ENCODE data around the gene THUMPD3.

GRCh38 chr3:9316881-9317361 is 45.9 kb upstream of the THUMPD3 start:
- TF ChIP-seq ZFP30 (CRISPR knock-in tag; IDR thresholded peaks at IDR 0.05) (no peak), GLIS3 (CRISPR knock-in tag; IDR thresholded peaks at IDR 0.05) (no peak), PATZ1 (CRISPR knock-in tag; IDR thresholded peaks at IDR 0.05; ENCODE audit: borderline replicate concordance) (no peak), PPARA (CRISPR knock-in tag; IDR thresholded peaks at IDR 0.05; ENCODE audit: borderline replicate concordance) (no peak), ZC3H10 (CRISPR knock-in tag; IDR thresholded peaks at IDR 0.05) (no peak)
